Panc1 (cell line): ENCODE measurements around the gene TRIO.

ENCODE experiments used
- CTCF ChIP-seq: fragments of 450-650 bp; IDR thresholded peaks from 2 replicates; pipeline ENCODE4 v1.5.1; 2017; ENCODE audit warnings: mild to moderate bottlenecking
- POLR2AphosphoS5 ChIP-seq: IDR thresholded peaks from 2 replicates; pipeline ENCODE4 v1.6.1; 2012; ENCODE audit warnings: mild to moderate bottlenecking, low read depth, low read length, moderate library complexity
- REST ChIP-seq, 2 experiments: IDR thresholded peaks; 2 replicates each; pipeline ENCODE4 v1.6.1; 2011 to 2012; ENCODE audit warnings: low read depth in 2 of 2, control low read depth in 1 of 2, low read length in 1 of 2, mild to moderate bottlenecking in 1 of 2, moderate library complexity in 1 of 2; ENCODE audit not compliant: insufficient read depth in 1 of 2
- SIN3A ChIP-seq: IDR thresholded peaks from 2 replicates; pipeline ENCODE4 v1.6.1; 2012; ENCODE audit warnings: low read depth, mild to moderate bottlenecking, low read length, moderate library complexity, borderline replicate concordance; ENCODE audit not compliant: insufficient read depth

- no peak for TF ChIP-seq CTCF
- TF ChIP-seq REST (IDR thresholded peaks at IDR 0.05; ENCODE audit: insufficient read depth in 1 of 2, low read depth in 2 of 2, low read length in 1 of 2), result no peak
- no peak for TF ChIP-seq POLR2AphosphoS5
- no peak for TF ChIP-seq SIN3A
Measured at GRCh38 chr5:14502294-14502690, 359.1 kb downstream of the TRIO start.
